Measurements from ENCODE around the gene DNAJA4. TPM values are rescaled to one million over a fixed set of nuclear protein-coding genes. Genes with fewer than 3 reads are reported as not detected.
A peak's percentile ranks its signal among the peaks of the same experiment; 100 is the strongest.

DNAJA4 gene
- total RNA-seq = 10 to 100 TPM; 27.2 to 28.9 TPM

- ATAC-seq (ENCODE audit: insufficient number of reproducible peaks, low FRiP score, low read depth) (peak; percentile 6), DNase-seq (ENCODE audit: low spot score) (no peak)
- no peaks in the 10 kb centered on the region for H3K27me3 ChIP-seq (replicated peaks; ENCODE audit: insufficient read depth)
- peak within 1 kb of the TSS; percentile 85 for H3K4me3 ChIP-seq
- peak within 1 kb of the TSS; percentile 55 to 82 for H3K27ac ChIP-seq
- H3K36me3 ChIP-seq = no peaks in the 10 kb centered on the region
- H3K4me1 ChIP-seq (ENCODE audit: control insufficient read depth in 1 of 2, low read depth in 2 of 2) = peaks cover 3 to 30% of the 10 kb centered on the region in 2 donors
- TF ChIP-seq, protein P1, sequence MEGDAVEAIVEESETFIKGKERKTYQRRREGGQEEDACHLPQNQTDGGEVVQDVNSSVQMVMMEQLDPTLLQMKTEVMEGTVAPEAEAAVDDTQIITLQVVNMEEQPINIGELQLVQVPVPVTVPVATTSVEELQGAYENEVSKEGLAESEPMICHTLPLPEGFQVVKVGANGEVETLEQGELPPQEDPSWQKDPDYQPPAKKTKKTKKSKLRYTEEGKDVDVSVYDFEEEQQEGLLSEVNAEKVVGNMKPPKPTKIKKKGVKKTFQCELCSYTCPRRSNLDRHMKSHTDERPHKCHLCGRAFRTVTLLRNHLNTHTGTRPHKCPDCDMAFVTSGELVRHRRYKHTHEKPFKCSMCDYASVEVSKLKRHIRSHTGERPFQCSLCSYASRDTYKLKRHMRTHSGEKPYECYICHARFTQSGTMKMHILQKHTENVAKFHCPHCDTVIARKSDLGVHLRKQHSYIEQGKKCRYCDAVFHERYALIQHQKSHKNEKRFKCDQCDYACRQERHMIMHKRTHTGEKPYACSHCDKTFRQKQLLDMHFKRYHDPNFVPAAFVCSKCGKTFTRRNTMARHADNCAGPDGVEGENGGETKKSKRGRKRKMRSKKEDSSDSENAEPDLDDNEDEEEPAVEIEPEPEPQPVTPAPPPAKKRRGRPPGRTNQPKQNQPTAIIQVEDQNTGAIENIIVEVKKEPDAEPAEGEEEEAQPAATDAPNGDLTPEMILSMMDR (IDR thresholded peaks at IDR 0.05) = no peak
- H3K9me3 ChIP-seq = no peaks in the 10 kb centered on the region
These were observed at the start of gene DNAJA4 for GRCh38 chr15:78264304-78265136. Gene DNAJA4, plus strand, starts transcription at chr15:78264562. Its CDS starts 202 bp downstream, at chr15:78264764.

DNA sequence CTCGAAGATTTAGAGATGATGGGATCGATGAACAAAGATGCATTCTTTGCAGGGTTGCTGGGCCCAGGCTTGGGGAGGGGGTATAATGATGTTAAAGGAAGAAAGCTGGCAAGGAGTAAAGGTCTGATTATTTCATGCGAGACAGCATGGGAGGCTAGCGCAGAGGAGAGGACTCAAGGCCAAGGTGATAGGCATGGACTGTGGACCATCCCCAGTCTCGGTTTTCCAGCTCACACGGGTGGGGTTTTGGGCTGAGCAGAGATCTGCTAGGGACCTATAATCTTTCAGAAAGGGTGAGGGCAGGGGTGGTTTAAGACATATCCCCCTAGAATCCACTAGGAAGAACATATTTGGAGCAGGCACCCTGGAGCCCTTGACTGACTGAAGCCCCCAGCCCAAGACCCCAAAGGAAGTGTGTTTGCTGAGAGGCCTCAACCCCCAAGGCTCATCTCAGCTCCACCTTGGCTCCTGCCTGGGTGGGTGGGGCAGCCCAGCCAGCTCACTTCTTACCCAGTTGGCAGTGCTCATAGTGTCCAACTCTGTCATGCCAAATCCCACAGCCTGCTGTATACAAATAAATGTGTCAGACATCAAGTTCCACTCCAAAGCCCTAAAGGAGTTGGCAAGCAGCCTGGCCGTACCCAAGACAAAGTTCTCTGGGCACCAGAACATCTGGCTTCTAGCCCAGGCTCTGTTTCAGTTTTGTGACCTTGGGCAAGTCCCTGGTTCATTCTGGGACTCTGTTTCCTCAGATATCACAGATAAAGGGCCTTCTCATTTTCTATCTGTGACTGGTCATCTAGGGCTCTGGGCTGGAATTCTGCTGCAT lies 47.9 kb upstream of the DNAJA4 start:
- H3K36me3 ChIP-seq = no peaks in the 10 kb centered on the region
- TF ChIP-seq, protein P1 (IDR thresholded peaks at IDR 0.05) = no peak
- H3K4me1 ChIP-seq (ENCODE audit: control insufficient read depth in 1 of 2, low read depth in 2 of 2) = no peaks in the 10 kb centered on the region
- DNase-seq (ENCODE audit: low spot score) (no peak), ATAC-seq (ENCODE audit: insufficient number of reproducible peaks, low FRiP score, low read depth) (no peak)
- no peak overlapping the region for H3K27ac ChIP-seq
- H3K9me3 ChIP-seq = no peaks in the 10 kb centered on the region
- no peaks in the 10 kb centered on the region for H3K27me3 ChIP-seq (replicated peaks; ENCODE audit: insufficient read depth)
- H3K4me3 ChIP-seq = no peak overlapping the region

DNA sequence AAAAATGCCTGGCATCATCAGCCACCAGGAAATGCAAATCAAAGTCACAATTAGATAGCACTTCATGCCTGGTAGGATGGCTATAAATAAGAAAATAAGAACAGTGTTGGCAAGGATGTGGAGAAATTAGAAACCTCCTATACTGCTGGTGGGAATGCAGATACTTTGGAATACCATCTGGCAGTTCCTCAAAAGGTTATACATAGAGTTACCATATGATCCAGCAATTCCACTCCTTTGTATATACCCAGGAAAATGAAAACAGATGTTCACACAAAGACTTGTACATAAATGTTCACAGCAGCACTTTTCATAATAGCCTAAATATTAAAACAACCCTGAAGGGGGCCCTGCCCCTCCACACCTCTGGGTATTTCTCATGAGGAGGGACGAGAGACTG lies 43.6 kb upstream of the DNAJA4 start:
- no peak for DNase-seq (ENCODE audit: low spot score)
- no peak overlapping the region for H3K27ac ChIP-seq
- no peaks in the 10 kb centered on the region for H3K4me1 ChIP-seq (ENCODE audit: control insufficient read depth in 1 of 2, low read depth in 2 of 2)
- ATAC-seq (ENCODE audit: insufficient number of reproducible peaks, low FRiP score, low read depth) = no peak
- no peak overlapping the region for H3K4me3 ChIP-seq
- H3K27me3 ChIP-seq (replicated peaks; ENCODE audit: insufficient read depth) = no peaks in the 10 kb centered on the region
- no peaks in the 10 kb centered on the region for H3K9me3 ChIP-seq
- TF ChIP-seq, protein P1 (IDR thresholded peaks at IDR 0.05) = no peak
- no peaks in the 10 kb centered on the region for H3K36me3 ChIP-seq

- Histone ChIP-seq H3K27me3 (replicated peaks; ENCODE audit: insufficient read depth) (no peaks in the 10 kb centered on the region), H3K4me1 (ENCODE audit: control insufficient read depth in 1 of 2, low read depth in 2 of 2) (no peaks in the 10 kb centered on the region), H3K27ac (no peak overlapping the region), H3K4me3 (no peak overlapping the region), H3K36me3 (no peaks in the 10 kb centered on the region), H3K9me3 (no peaks in the 10 kb centered on the region)
- TF ChIP-seq, protein P1 (IDR thresholded peaks at IDR 0.05) = no peak
- ATAC-seq (ENCODE audit: insufficient number of reproducible peaks, low FRiP score, low read depth) (no peak), DNase-seq (ENCODE audit: low spot score) (no peak)
These were observed 41.5 kb upstream of the DNAJA4 start for GRCh38 chr15:78222745-78223395.
